Glomerular visceral epithelial cell (primary cell): ENCODE measurements around the gene FNTB.
A peak's percentile ranks its signal among the peaks of the same experiment; 100 is the strongest.
"Not testable (repeated sequence)": the region's sequence is repeated elsewhere in the genome, so short reads cannot be mapped to it uniquely, and the experiment has no call there.

Source experiments
- DNase-seq: peaks from one replicate; pipeline ENCODE4 v3.0.0-alpha.2; 2016; ENCODE audit errors: extremely low spot score

Gene FNTB

GRCh38 chr14:65012353-65012752 lies 25.7 kb downstream of the FNTB start:
- no peak for DNase-seq

GRCh38 chr14:65015391-65015790 lies 28.7 kb downstream of the FNTB start:
- no peak for DNase-seq

DNA sequence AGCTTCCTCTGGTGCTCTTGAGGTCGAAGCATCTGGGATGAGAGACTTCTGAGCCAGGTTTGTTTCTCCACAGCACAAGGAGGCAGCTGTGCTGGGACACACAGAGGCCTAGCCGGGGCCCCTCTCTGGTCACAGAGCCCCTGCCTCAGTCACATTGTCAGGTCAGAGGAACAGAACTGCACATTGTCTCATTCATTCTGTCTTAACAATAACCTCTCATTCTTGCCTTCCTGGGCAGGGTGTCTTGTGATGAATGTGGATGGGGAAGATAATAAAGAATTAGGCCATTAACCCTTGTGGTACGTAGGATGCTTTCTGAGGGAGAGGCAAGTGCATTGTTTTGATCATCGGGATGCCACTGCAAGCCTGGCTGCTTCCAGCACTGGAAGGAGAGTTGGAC lies 29.8 kb downstream of the FNTB start:
- no peak for DNase-seq

DNA sequence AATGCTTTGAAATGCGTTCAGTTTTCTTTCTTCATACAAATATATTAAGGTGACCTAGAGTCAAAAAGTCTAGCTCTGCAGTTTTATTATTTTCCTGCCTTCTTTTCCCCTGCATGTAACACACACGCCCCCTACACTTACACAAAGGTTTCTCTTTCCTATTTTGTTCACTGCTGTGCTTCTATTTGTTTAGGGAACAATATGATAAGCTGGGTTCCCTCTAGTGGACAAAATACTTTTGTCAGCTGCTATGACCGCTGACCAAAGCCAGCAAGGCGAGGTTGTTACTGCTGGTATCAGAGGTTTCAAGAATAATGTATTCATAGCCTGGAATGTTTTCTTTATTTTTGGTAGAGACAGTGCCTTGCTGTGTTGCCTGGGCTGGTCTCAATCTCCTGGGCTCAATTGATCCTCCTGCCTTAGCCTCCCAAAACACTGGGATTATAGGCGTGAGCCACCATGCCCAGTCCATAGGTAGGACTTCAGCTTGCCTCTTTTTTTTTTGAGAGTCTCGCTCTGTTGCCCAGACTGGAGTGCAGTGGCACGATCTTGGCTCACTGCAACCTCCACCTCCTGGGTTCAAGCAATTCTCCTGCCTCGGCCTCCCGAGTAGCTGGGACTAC lies 33.4 kb downstream of the FNTB start:
- DNase-seq = peak; percentile 48

GRCh38 chr14:65024957-65025356 lies 38.3 kb downstream of the FNTB start:
- DNase-seq = no peak

GRCh38 chr14:65025818-65026217 lies 39.1 kb downstream of the FNTB start:
- DNase-seq = no peak

DNA sequence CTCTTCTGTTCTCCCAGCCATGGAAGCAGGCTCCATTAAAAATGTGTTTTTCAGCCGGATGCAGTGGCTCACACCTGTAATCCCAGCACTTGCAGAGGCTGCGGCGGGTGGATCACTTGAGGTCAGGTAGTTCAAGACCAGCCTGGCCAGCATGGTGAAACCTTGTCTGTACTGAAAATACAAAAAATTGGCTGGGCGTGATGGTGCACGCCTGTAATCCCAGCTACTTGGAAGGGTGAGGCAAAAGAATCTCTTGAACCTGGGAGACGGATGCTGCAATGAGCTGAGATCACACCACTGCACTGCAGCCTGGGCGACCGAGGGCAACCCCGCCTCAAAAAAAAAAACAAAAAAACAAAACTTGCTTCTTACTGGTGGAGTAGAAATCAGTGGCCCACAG lies 39.8 kb downstream of the FNTB start:
- DNase-seq = no peak

- DNase-seq = no peak
Measured at GRCh38 chr14:65027127-65027799, 40.6 kb downstream of the FNTB start.

GRCh38 chr14:65028937-65029336 lies 42.2 kb downstream of the FNTB start:
- DNase-seq = no peak

DNA sequence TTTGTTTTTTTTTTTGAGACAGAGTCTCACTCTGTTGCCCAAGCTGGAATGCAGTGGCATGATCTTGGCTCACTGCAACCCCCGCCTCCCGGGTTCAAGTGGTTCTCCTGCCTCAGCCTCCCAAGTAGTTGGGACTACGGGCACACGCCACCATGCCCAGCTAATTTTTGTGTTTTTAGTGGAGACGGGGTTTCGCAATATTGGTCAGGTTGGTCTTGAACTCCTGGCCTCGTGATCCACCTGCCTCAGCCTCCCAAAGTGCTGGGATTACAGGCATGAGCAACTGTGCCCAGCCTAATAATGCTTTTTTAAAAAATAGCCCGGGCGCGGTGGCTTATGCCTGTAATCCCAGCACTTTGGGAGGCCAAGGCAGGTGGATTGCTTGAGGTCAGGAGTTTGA lies 44.6 kb downstream of the FNTB start:
- not testable (repeated sequence) for DNase-seq

DNA sequence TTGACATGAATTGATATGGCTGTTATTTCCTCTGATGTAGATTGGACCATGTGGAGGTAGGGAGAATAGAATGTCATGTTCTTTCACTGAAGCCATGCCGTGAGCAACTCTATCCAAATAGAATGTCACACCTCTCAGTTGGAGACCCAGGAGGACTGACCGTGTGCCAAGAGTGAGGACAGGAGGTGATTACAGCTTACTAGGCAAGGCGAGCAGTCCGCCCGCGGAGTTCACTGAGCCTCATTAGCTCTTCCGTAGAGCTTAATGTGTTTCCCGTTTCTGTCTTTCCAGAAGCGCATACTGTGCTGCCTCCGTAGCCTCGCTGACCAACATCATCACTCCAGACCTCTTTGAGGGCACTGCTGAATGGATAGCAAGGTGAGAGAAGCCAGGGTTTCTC lies 45.6 kb downstream of the FNTB start:
- no peak for DNase-seq

GRCh38 chr14:65033181-65033580 lies 46.5 kb downstream of the FNTB start:
- DNase-seq = no peak

GRCh38 chr14:65034021-65034420 lies 47.3 kb downstream of the FNTB start:
- no peak for DNase-seq

GRCh38 chr14:65035049-65035448 lies 48.4 kb downstream of the FNTB start:
- no peak for DNase-seq

- DNase-seq = no peak
Measured at GRCh38 chr14:65038966-65039365, 52.3 kb downstream of the FNTB start.

DNA sequence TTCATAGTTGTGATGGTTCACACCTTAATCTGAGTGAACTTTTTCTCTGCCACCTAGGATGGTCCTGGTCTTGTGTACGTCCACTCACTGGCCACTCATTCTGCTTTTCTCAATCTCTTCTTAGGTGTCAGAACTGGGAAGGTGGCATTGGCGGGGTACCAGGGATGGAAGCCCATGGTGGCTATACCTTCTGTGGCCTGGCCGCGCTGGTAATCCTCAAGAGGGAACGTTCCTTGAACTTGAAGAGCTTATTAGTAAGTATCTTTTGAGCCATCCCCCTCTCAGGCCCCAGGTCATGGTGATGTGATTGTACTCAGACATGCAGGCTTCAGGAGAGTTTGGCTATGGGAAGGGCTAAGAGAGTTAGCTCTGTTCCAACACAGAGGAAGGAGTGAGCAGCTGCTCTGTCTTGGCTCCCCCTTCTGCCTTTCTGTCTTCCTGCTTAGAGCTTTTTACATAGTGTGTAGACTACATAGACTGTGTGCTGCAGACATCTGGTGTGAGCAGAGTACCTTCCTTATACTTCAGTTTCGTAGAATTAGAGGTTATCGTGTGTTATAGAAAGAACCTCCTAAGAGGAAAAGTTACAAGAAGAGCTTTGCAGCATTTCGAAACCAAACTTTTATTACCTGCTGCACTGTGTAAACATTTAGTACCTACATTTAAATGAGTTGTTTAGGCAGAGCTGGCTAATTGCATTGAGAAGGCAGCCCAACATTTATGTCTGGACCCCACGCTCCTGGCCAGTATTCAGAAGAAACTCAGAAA lies 54.2 kb downstream of the FNTB start:
- DNase-seq = no peak

- DNase-seq = no peak
Measured at GRCh38 chr14:65041434-65041915, 54.8 kb downstream of the FNTB start.

DNA sequence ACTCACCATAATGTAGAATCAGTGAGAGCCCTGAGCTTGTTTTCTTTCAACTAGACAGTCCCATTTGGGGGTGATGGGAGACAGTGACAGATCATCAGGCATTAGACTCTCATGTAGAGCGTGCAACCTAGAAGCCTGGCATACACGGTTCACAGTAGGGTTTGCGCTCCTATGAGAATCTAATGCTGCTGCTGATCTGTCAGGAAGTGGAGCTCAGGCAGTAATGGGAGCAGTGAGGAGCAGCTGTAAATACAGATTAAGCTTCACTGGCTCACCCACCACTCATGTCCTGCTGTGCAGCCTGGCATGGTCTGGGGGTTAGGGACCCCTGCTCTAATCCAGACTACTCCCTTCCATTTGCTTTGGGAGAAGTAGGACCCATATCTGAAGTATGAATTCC lies 55.6 kb downstream of the FNTB start:
- no peak for DNase-seq

GRCh38 chr14:65042731-65043372 lies 56.2 kb downstream of the FNTB start:
- no peak for DNase-seq

GRCh38 chr14:65043893-65044595 lies 57.3 kb downstream of the FNTB start:
- no peak for DNase-seq

GRCh38 chr14:65044596-65044959 lies 57.9 kb downstream of the FNTB start:
- no peak for DNase-seq

DNA sequence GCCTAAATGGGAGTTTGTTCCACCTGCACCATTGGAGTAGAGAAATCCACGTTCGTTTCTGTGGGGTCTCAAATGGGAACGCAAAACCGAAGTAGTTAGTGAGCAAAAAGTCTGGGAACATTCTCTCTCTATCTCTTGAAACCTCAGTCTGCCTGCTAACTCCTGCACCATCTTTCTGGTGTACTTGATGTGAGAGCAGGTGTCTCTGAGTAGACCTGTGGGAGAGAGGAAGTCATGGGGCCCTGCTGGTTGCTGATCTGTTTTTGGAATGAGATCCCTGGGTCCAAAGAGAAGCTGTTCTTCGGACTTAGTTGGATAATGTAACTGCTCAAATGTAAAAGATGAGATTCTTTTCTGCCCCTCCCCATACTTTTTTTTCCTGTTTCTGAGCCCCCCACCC lies 58.3 kb downstream of the FNTB start:
- DNase-seq = no peak
